Muscle layer of duodenum (tissue), 2 donors: Measurements from ENCODE around the gene SLC26A5.

ENCODE experiments used
- H3K27ac ChIP-seq: one replicate; pipeline ENCODE4 v1.7.0; 2013; ENCODE audit warnings: mild to moderate bottlenecking, low read length
- H3K27me3 ChIP-seq: one replicate; pipeline ENCODE4 v1.7.0; 2013; ENCODE audit warnings: low read depth, mild to moderate bottlenecking, control low read depth, low read length
- H3K36me3 ChIP-seq, 2 donors: one replicate each; pipeline ENCODE4 v1.7.0; 2013; ENCODE audit warnings: low read length in 2 of 2, control low read depth in 1 of 2, mild to moderate bottlenecking in 1 of 2; ENCODE audit not compliant: insufficient read depth in 2 of 2, control insufficient read depth in 1 of 2
- H3K4me1 ChIP-seq, 2 donors: one replicate each; pipeline ENCODE4 v1.7.0; 2013; ENCODE audit warnings: low read length in 2 of 2, mild to moderate bottlenecking in 2 of 2, control low read depth in 1 of 2, moderate library complexity in 1 of 2; ENCODE audit not compliant: insufficient read depth in 2 of 2, control insufficient read depth in 1 of 2
- H3K4me3 ChIP-seq, 2 donors: one replicate each; pipeline ENCODE4 v1.7.0; 2013; ENCODE audit warnings: low read length in 2 of 2, low read depth in 1 of 2, mild to moderate bottlenecking in 1 of 2
- H3K9me3 ChIP-seq, 2 donors: one replicate each; pipeline ENCODE4 v1.7.0; 2013; ENCODE audit warnings: low read length in 2 of 2, control low read depth in 1 of 2, mild to moderate bottlenecking in 1 of 2; ENCODE audit not compliant: control insufficient read depth in 1 of 2
- donor health status: healthy.

The SLC26A5 gene

GRCh38 chr7:103343332-103343731 lies 102.7 kb downstream of the SLC26A5 start:
- Histone ChIP-seq H3K4me3 (peak overlapping the region; percentile 90 to 93), H3K9me3 (no peaks in the 10 kb centered on the region), H3K4me1 (peaks cover 5 to 20% of the 10 kb centered on the region in 2 donors), H3K27me3 (no peaks in the 10 kb centered on the region), H3K27ac (peak overlapping the region; percentile 90), H3K36me3 (peaks cover 11 to 29% of the 10 kb centered on the region in 2 donors)

DNA sequence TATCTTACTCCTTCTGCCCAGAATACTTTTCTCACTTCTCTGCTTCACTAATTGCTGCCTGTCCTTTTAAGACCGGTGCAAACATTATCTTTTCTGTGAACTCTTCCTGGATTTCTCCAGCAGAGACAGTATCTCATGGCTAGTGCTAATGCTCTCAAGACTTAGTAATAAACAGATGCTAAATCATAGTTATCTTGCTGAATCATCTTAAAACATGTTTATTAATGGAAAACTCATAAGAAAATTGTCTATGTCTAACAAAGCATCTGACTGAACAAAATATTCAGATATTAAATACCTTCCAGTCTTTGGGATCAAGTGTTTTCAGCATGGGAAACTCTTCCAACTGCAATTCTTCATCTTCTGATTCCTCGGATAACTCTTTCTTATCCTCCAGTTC lies 104.5 kb downstream of the SLC26A5 start:
- H3K27ac ChIP-seq: no peak overlapping the region
- no peak overlapping the region for H3K4me3 ChIP-seq
- H3K9me3 ChIP-seq: no peaks in the 10 kb centered on the region
- H3K4me1 ChIP-seq: peaks cover 5 to 11% of the 10 kb centered on the region in 2 donors
- no peaks in the 10 kb centered on the region for H3K27me3 ChIP-seq
- peaks cover 25 to 40% of the 10 kb centered on the region in 2 donors for H3K36me3 ChIP-seq

DNA sequence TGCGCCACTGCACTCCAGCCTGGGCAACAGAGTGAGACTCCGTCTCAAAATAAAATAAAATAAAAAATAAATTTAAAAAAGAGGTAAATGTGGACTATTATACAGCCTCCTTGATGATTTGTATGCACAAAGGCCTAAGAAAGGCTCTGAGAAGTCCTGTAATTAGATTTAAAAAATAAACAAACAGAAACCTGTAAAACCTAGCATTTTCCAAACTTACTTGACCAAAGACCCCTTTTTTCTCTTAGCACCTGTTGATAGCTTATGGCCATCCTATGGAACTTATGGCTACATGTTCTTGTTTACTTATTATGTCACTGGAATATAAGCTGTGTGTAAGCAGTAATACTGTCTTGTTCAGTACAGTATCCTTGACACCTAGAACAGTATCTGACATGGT lies 107.1 kb downstream of the SLC26A5 start:
- Histone ChIP-seq H3K4me1 (peaks cover 0 to 11% of the 10 kb centered on the region in 2 donors), H3K36me3 (peaks cover 26 to 58% of the 10 kb centered on the region in 2 donors), H3K4me3 (no peak overlapping the region), H3K27me3 (no peaks in the 10 kb centered on the region), H3K27ac (no peak overlapping the region), H3K9me3 (no peaks in the 10 kb centered on the region)

GRCh38 chr7:103336761-103337160 lies 109.2 kb downstream of the SLC26A5 start:
- H3K27ac ChIP-seq: no peak overlapping the region
- no peaks in the 10 kb centered on the region for H3K4me1 ChIP-seq
- peaks cover 30 to 69% of the 10 kb centered on the region in 2 donors for H3K36me3 ChIP-seq
- no peak overlapping the region for H3K4me3 ChIP-seq
- no peaks in the 10 kb centered on the region for H3K27me3 ChIP-seq
- no peaks in the 10 kb centered on the region for H3K9me3 ChIP-seq

DNA sequence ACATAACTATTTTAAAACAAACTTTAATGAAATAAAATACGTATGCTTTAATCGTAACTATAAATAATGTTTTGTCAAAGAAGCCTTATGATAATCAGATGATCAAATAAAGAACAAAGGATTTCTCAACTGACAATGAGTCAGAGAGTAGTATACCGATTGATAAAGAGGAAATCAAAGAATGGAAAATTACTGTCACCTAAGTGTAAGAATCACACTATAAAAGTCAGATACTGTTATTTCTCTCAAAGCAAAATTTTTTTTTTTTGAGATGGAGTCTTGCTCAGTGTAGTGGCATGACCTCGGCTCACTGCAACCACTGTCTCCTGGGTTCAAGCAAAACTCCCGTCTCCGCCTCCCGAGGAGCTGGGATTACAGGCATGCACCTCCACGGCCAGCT lies 120.3 kb downstream of the SLC26A5 start:
- no peak overlapping the region for H3K4me3 ChIP-seq
- no peaks in the 10 kb centered on the region for H3K9me3 ChIP-seq
- peaks cover 27 to 47% of the 10 kb centered on the region in 2 donors for H3K36me3 ChIP-seq
- no peaks in the 10 kb centered on the region for H3K27me3 ChIP-seq
- no peak overlapping the region for H3K27ac ChIP-seq
- H3K4me1 ChIP-seq: no peaks in the 10 kb centered on the region
